ENCODE results near the gene C12orf43.
"Not testable (repeated sequence)": the region's sequence is repeated elsewhere in the genome, so short reads cannot be mapped to it uniquely, and the experiment has no call there.

Gene C12orf43

DNA sequence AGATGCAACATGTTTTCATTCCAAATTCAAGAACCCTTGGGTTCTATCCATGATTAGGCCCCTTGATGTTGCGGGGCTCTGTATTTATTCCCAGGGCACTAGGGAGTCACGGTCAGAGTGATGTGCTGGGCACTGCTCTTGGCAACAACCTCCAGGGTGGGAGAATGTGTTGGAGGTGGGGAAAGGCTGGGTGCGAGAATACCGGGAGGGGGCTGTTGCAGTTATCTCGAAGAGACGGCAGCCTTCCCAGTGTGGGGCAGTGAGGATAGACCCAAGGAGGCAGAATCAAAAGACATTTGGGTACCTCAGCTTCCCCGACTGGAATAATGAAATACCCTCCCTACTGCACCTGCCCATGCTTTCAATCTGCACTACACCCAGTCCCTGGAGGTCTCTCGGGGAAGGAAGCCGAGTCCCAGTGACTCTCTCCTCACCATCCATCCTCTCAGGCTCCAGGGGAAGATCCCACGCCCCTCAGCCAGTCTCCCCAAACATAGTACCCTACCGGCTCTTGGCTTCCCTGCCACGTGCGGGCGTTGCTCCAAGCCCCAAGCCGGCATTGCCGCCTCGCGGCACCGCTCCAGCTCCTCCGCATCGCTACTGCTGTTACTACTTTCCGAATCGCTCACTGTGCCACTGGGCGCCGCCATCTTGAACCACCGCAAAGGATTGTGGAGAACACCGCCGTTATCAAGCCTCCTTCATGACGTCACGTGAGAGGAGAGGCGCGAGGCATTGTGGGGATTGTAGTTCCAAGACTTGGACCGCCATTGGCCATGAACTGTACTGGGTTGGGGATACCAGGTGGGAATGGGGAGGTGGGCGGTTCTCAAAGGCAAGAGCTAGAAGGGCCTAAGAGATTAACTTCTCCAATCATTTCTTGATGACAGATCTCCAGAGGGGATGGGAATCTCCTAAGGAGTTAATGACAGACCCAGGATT is at the start of gene C12orf43:
C12orf43 (minus strand) TSS at position 663 of the 942 bp plus-strand sequence; CDS start at position 650, 13 bp downstream.
- TF ChIP-seq, protein P1, sequence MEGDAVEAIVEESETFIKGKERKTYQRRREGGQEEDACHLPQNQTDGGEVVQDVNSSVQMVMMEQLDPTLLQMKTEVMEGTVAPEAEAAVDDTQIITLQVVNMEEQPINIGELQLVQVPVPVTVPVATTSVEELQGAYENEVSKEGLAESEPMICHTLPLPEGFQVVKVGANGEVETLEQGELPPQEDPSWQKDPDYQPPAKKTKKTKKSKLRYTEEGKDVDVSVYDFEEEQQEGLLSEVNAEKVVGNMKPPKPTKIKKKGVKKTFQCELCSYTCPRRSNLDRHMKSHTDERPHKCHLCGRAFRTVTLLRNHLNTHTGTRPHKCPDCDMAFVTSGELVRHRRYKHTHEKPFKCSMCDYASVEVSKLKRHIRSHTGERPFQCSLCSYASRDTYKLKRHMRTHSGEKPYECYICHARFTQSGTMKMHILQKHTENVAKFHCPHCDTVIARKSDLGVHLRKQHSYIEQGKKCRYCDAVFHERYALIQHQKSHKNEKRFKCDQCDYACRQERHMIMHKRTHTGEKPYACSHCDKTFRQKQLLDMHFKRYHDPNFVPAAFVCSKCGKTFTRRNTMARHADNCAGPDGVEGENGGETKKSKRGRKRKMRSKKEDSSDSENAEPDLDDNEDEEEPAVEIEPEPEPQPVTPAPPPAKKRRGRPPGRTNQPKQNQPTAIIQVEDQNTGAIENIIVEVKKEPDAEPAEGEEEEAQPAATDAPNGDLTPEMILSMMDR (IDR thresholded peaks at IDR 0.05; ENCODE audit: low read depth, low read length) = no peak
- DNase-seq (ENCODE audit: low read depth in 2 of 2) = peak; percentile 87 to 89
- peak within 1 kb of the TSS; percentile 70 to 92 for H3K4me3 ChIP-seq (replicated peaks in 1 of 2; ENCODE audit: low read depth in 2 of 2, low read length in 2 of 2)

- TF ChIP-seq, protein P1 (IDR thresholded peaks at IDR 0.05; ENCODE audit: low read depth, low read length) = no peak
- no peak overlapping the region for H3K4me3 ChIP-seq (replicated peaks in 1 of 2; ENCODE audit: low read depth in 2 of 2, low read length in 2 of 2)
- no peak for DNase-seq (ENCODE audit: low read depth in 2 of 2)
Measured at GRCh38 chr12:121065345-121065744, 49.1 kb upstream of the C12orf43 start.

DNA sequence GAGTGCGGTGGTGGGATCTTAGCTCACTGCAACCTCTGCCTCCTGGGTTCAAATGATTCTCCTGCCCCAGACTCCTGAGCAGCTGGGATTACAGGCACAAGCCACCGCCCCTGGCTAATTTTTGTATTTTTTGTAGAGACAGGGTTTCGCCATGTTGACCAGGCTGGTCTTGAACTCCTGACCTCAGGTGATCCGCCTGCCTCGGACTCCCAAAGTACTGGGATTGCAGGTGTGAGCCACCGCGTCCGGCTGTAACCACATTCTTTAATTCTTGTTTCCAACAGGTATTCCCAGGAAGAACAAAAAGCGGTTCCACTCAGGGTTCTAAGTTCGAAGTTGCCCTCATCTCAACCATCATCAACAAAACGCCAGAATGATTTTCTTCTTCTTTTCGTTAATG is 48.3 kb upstream of the C12orf43 start:
- not testable (repeated sequence) for DNase-seq (ENCODE audit: low read depth in 2 of 2); H3K4me3 ChIP-seq (replicated peaks in 1 of 2; ENCODE audit: low read depth in 2 of 2, low read length in 2 of 2)

GRCh38 chr12:121064116-121064515 is 47.8 kb upstream of the C12orf43 start:
- no peak overlapping the region for H3K4me3 ChIP-seq (replicated peaks in 1 of 2; ENCODE audit: low read depth in 2 of 2, low read length in 2 of 2)
- TF ChIP-seq, protein P1 (IDR thresholded peaks at IDR 0.05; ENCODE audit: low read depth, low read length) = no peak
- no peak for DNase-seq (ENCODE audit: low read depth in 2 of 2)

GRCh38 chr12:121062391-121063045 is 46.2 kb upstream of the C12orf43 start:
- DNase-seq (ENCODE audit: low read depth in 2 of 2) = no peak
- TF ChIP-seq, protein P1 (IDR thresholded peaks at IDR 0.05; ENCODE audit: low read depth, low read length) = no peak
- H3K4me3 ChIP-seq (replicated peaks in 1 of 2; ENCODE audit: low read depth in 2 of 2, low read length in 2 of 2) = no peak overlapping the region

DNA sequence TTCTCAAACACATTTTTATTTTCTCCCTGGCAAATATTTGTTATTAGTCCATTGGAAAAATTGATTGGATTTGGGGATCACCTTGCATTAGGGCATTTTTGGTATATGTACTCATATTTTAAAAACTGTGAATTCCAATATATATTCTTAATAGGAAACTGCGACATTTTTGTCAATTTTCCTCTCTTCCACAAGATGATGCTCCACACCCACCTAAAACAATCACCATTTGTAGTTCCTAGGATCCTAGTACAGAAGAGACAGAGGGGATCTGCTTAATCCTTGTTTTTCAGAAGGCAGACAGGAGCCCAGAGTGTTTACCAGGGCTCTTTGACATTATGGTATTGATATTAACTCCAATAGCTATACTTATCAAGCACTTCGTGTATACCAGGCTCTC is 45.5 kb upstream of the C12orf43 start:
- DNase-seq (ENCODE audit: low read depth in 2 of 2) = peak; percentile 25 to 39
- H3K4me3 ChIP-seq (replicated peaks in 1 of 2; ENCODE audit: low read depth in 2 of 2, low read length in 2 of 2) = no peak overlapping the region
- TF ChIP-seq, protein P1 (IDR thresholded peaks at IDR 0.05; ENCODE audit: low read depth, low read length) = peak; percentile 15
